RCC 7860 (cell line): ENCODE data around the gene YWHAG.
"Not testable (repeated sequence)": the region's sequence is repeated elsewhere in the genome, so short reads cannot be mapped to it uniquely, and the experiment has no call there.

Experiments
- DNase-seq: peaks from one replicate; pipeline ENCODE4 v3.0.0-alpha.2; 2015; ENCODE audit warnings: low spot score
- FAIRE-seq: peaks from 2 replicates; lab custom pipeline; 2012; peaks lifted over from hg19 to GRCh38; lab: Jason Lieb, UNC

The YWHAG gene

DNA sequence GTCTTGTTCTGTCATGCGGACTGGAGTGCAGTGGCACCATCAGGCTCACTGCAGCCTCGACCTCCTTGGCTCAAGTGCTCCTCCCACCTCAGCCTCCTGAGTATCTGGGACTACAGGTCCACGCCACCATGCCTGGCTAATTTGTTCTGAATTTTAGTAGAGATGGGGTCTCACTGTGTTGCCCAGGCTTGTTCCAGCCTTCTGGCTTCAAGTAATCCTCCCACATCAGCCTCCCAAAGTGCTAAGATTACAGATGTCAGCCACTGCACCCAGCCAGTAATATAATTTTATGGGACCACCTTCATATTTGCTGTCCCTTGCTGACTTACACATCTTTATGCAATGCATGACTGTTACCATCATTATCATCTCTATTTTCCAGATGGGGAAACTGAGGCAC lies 57.8 kb downstream of the YWHAG start:
- FAIRE-seq, result no peak

GRCh38 chr7:76300166-76300731 lies 58.5 kb downstream of the YWHAG start:
- DNase-seq (peak; percentile 93), FAIRE-seq (peak; percentile 89)

More for the DNA sequence above, 57.8 kb downstream of the YWHAG start:
- DNase-seq, result no peak

DNA sequence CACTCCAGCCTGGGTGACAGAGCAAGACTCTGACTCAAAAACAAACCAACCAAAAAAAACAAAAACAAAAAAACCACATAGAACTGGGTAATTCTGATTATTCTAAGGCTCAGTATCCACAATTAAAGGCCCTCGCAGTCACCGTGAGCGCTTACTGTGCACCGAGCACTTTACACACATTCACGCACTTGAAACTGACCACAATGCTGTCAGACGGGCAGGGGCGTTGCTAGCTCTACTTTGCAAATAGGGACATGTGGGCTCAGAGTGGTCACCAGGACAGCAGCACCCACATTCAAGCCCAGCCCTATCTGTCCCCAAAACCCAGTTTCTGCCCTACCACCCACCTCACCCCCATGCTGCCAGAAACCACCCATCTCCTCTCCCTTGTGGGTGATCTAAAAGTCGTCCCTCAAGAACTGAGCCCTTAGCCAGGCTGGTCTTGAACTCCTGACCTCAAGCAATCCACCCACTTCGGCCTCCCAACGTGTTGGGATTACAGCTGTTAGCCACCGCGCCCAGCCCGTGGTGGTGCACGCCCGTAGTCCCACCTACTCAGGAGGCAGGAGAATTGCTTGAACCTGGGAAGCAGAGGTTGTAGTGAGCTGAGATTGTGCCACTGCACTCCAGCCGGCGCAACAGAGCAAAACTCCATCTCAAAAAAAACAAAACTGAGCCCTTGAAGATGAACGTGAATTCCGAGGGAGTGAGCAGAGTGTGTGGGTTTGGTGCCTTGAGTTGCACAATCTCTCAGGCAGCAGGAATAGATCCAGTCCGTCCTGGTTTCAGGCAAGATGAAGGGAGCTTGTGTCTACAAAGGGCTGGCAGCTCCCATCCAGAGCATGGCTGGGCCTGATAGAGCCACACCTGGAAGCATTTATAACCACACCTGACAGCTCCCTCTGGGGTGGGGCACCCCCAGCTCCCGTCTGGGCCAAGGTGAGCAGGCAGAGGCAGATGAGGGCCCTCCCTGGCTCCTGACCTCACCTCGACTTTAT lies 61.7 kb downstream of the YWHAG start:
- DNase-seq (no peak), FAIRE-seq (no peak)

DNA sequence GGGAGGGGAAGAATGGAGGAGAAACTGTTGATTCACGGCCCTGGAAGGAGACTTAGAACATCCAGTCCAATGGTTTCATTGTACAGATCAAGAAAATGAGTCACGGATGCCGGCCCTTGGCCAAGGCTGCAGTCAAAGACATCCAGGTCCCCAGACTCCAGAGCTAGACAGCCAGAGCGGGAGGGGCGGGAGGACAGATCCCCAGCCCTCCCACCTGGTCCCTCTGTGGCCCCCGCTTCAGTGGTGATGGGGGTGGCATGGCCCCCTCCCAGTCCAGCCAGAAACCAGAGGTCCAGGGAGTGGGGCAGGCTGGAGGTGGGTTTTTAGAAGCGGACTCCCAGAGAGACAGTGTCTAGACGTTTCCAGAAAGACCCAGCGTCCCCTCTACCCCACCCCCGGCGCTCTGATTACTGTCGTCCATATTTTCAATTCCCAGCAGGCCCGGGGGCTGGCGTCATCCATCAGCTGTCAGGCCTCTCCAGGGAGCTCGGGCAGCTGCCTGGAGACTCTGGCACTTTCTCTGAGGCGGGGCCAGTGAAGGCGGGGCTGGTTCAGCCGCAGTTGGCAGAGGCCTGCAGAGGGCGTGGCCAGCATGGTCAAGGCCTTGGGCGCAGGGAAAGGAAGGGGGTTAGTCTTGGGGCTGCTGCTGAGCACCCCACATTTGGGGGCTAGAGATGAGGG lies 64.3 kb downstream of the YWHAG start:
- FAIRE-seq (peak; percentile 85), DNase-seq (peak; percentile 96)

GRCh38 chr7:76293407-76293901 lies 65.3 kb downstream of the YWHAG start:
- FAIRE-seq, result no peak

GRCh38 chr7:76292911-76293310 lies 65.9 kb downstream of the YWHAG start:
- not testable (repeated sequence) for DNase-seq, FAIRE-seq

More at GRCh38 chr7:76293407-76293901, 65.3 kb downstream of the YWHAG start:
- no peak for DNase-seq

- DNase-seq, result no peak
- no peak for FAIRE-seq
Observed at GRCh38 chr7:76292213-76292573, 66.6 kb downstream of the YWHAG start.

DNA sequence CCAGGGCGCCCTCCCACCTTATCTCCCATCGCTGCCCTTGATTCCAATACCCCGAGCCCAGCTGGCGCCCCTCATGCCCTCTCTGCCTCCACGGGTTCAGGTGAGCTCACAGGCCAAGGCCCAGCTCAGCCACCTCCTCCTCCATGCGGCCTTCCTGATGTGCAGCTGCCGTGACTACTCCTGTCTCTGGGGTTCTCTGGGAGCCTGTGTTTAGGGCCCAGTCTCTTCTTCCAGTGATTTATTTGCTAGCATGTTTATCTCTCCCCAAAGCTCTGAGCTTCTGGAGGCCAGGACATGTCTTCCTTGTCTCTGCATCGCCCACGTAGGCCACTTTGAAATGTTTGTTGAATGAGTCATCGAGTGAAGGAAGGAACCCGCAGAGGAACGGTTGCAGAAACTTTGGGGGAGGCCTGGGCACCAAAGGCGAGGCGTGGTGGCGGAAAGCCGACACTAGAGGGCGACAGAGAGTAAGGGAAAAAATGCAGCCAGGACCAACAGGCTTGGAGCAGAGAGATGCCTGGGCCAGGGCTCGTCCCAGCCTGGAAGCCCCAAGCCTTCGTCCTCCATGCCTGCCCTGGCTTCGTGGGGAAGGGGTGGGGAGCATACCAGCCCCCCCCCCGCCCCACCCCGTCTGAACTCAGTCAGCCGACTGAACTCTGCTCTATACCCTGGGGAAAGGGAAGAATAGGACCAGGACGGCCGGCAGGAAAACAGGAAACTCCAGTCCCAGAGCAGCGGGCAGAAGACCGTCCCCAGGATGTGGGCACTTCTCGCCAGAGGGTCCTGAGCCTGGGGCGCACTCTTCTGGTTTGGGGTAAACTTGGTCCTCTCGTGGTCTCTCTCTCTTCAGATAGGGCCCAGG lies 67.2 kb downstream of the YWHAG start:
- DNase-seq (peak; percentile 100), FAIRE-seq (peak; percentile 96)

GRCh38 chr7:76290847-76291350 lies 67.9 kb downstream of the YWHAG start:
- not testable (repeated sequence) for FAIRE-seq

GRCh38 chr7:76286842-76287403 lies 71.9 kb downstream of the YWHAG start:
- FAIRE-seq (no peak), DNase-seq (no peak)

More at GRCh38 chr7:76290847-76291350, 67.9 kb downstream of the YWHAG start:
- DNase-seq, result not testable (repeated sequence)

- no peak for DNase-seq
- FAIRE-seq, result no peak
Observed at GRCh38 chr7:76285604-76286374, 73.0 kb downstream of the YWHAG start.

DNA sequence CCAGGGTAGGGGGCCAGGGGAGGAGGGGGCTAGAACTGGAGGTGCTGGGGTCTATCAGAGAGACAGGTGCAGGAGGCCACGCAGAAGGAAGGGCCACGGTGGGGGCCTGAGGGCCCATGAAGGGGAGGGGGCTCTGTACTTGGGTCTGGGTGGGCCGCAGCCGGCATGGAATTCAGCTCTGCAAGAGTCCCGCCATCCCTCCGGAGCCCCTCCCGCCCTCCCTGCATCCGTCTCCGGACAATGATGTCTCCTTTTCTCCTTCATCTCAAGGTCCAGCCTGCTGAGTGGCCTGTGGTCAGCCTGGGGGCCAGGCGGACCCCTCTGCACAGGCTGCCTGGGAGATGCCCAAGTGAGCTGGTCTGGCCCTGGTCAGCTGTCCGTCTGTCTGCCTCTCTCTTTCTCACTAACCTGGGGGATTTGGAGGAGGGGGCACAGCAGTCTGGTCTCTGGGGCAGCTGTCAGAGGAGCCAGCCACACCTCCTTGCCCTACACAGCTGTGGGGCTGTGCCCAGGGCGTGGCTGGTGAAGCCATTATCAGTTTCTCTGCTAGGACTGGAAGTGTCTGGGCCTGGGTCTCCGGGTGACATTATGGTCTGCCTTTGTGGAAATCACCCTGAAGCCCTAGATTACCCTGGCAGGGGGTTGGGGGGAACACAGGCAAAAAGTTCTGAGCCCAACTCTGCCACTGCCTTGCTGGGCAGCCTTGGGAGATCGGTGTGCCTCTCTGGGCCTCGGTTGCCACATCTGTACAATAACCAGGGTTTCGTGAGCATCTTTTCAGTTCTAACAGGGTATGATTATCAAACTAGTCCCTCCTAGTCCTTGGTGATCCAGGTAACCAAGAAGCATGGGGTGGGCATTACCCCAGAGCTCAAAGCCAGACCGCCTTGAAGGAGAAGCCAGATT lies 75.3 kb downstream of the YWHAG start:
- no peak for FAIRE-seq
- DNase-seq, result no peak

DNA sequence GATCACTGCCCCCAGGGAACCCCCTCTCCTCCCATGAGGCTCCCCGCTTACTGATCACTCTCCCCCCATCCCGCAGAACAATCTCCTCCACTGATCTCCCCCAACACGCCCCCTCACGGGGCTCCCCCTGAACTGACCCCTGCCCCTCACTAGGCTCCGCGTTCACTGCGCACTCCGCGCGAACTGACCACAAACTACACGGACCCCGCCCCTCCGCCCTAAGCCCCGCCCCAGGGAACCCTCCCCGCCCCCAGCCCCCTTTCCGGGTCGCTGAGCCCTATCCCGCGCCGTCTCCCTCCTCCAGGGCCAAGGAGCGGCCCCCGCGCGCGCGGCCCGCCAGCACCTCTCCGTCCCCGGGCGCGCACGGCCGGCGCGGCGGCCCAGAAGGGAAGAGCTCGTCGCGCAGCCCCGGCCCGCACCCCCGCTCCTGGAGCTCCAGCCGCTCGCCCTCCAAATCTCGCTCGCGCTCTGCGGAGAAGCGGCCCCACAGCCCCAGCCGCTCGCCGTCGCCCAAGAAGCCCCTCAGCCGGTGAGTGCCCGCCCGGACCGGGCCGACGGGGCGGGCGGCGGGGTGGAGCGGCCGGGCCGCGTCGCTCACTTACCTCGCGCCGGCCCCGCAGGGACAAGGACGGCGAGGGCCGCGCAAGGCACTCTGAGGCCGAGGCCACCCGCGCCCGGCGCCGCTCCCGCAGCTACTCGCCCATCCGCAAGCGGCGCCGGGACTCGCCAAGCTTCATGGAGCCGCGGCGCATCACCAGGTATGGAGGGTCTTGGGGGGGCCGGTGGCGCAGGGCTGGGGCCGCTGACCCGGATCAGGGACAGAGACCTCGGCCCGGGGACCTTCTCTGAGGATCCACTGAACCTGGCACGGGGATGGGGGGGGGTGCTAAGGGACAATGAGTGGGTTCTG lies 76.2 kb downstream of the YWHAG start:
- FAIRE-seq (no peak), DNase-seq (no peak)

GRCh38 chr7:76281706-76282343 lies 77.0 kb downstream of the YWHAG start:
- no peak for FAIRE-seq
- no peak for DNase-seq

DNA sequence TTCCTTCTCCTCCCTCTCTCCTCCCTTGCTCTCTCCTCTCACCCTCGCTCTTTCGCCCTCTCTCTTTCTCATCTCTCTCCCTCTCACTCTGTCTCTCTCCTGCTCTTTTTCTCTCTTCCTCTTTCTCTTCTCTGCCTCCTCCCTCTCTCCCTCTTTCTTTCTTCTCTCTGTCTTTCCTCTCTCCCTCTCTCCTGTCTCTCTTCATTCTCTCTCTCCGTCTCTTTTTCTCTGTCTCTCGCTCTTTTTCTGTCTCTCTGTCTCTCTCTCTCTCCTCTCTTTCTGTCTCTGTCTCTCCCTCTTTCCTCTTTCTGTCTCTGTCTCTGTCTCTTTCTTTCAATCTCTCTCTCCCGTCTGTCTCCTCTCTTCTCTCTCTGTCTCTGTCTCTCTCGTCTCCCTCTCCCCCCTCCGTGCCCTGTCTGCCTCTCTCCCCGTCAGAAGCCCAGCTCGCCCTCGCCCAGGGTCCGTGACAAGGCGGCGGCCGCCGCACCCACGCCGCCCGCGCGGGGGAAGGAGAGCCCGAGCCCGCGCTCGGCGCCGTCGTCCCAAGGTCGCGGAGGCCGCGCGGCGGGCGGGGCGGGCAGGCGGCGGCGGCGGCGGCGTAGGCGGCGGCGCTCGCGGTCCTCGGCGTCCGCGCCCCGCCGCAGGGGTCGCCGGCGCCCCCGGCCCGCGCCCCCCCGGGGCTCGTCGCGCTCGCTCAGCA lies 77.6 kb downstream of the YWHAG start:
- FAIRE-seq (no peak), DNase-seq (no peak)

- DNase-seq (no peak), FAIRE-seq (no peak)
Observed at GRCh38 chr7:76280408-76280807, 78.4 kb downstream of the YWHAG start.
